ENCODE measurements around the gene UBAP1L. TPM values are rescaled to one million over a fixed set of nuclear protein-coding genes. Genes with fewer than 3 reads are reported as not detected.
"Not testable (repeated sequence)": the region's sequence is repeated elsewhere in the genome, so short reads cannot be mapped to it uniquely, and the experiment has no call there.

The UBAP1L gene
- total RNA-seq, 6 experiments from 2014 or later: 0.43 to 1.4 (median 0.64) TPM

DNA sequence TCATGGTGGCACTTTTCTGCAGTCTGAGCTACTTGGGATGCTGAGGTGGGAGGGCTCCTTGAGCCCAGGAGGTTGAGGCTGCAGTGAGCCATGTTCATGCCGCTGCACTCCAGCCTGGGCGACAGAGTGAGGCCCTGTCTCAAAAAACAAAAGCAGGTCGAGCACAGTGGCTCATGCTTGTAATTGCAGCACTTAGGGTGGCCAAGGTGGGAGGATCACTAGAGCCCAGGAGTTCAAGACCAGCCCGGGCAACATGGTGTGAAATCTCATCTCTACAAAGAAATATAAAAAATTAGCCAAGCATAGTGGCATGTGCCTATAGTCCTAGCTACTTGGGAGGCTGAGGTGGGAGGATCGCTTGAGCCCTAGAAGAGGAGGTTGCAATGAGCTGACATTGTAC is 10.0 kb downstream of the UBAP1L start:
- no peak overlapping the region for H3K4me3 Mint-ChIP-seq
- H3K27me3 Mint-ChIP-seq (ENCODE audit: insufficient read depth): no peaks in the 10 kb centered on the region; the same call in 1 of the 2 replicates
- TF ChIP-seq, protein P1, sequence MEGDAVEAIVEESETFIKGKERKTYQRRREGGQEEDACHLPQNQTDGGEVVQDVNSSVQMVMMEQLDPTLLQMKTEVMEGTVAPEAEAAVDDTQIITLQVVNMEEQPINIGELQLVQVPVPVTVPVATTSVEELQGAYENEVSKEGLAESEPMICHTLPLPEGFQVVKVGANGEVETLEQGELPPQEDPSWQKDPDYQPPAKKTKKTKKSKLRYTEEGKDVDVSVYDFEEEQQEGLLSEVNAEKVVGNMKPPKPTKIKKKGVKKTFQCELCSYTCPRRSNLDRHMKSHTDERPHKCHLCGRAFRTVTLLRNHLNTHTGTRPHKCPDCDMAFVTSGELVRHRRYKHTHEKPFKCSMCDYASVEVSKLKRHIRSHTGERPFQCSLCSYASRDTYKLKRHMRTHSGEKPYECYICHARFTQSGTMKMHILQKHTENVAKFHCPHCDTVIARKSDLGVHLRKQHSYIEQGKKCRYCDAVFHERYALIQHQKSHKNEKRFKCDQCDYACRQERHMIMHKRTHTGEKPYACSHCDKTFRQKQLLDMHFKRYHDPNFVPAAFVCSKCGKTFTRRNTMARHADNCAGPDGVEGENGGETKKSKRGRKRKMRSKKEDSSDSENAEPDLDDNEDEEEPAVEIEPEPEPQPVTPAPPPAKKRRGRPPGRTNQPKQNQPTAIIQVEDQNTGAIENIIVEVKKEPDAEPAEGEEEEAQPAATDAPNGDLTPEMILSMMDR (IDR thresholded peaks at IDR 0.05): no peak
- H3K9me3 Mint-ChIP-seq: no peaks in the 10 kb centered on the region
- no peak overlapping the region for H3K27ac Mint-ChIP-seq
- peaks cover 6% of the 10 kb centered on the region for H3K36me3 Mint-ChIP-seq (ENCODE audit: low read depth)
- no peaks in the 10 kb centered on the region for H3K4me1 Mint-ChIP-seq (ENCODE audit: low read depth)
- DNase-seq: no peak

- H3K9me3 Mint-ChIP-seq: no peaks in the 10 kb centered on the region
- no peak for DNase-seq
- no peak overlapping the region for H3K27ac Mint-ChIP-seq
- H3K27me3 Mint-ChIP-seq (ENCODE audit: insufficient read depth): no peaks in the 10 kb centered on the region; the same call in 1 of the 2 replicates
- H3K4me3 Mint-ChIP-seq: no peak overlapping the region
- TF ChIP-seq, protein P1 (IDR thresholded peaks at IDR 0.05): no peak
- no peaks in the 10 kb centered on the region for H3K4me1 Mint-ChIP-seq (ENCODE audit: low read depth)
- peaks cover 19% of the 10 kb centered on the region for H3K36me3 Mint-ChIP-seq (ENCODE audit: low read depth)
Observed at GRCh38 chr15:65102912-65103311, 12.1 kb downstream of the UBAP1L start.

GRCh38 chr15:65101891-65102708 is 12.9 kb downstream of the UBAP1L start:
- peaks cover 19% of the 10 kb centered on the region for H3K36me3 Mint-ChIP-seq (ENCODE audit: low read depth)
- no peak overlapping the region for H3K27ac Mint-ChIP-seq
- H3K27me3 Mint-ChIP-seq (ENCODE audit: insufficient read depth): no peaks in the 10 kb centered on the region; the same call in 1 of the 2 replicates
- DNase-seq: no peak
- H3K4me1 Mint-ChIP-seq (ENCODE audit: low read depth): no peaks in the 10 kb centered on the region
- H3K4me3 Mint-ChIP-seq: no peak overlapping the region
- TF ChIP-seq, protein P1 (IDR thresholded peaks at IDR 0.05): peak; percentile 22
- no peaks in the 10 kb centered on the region for H3K9me3 Mint-ChIP-seq

DNA sequence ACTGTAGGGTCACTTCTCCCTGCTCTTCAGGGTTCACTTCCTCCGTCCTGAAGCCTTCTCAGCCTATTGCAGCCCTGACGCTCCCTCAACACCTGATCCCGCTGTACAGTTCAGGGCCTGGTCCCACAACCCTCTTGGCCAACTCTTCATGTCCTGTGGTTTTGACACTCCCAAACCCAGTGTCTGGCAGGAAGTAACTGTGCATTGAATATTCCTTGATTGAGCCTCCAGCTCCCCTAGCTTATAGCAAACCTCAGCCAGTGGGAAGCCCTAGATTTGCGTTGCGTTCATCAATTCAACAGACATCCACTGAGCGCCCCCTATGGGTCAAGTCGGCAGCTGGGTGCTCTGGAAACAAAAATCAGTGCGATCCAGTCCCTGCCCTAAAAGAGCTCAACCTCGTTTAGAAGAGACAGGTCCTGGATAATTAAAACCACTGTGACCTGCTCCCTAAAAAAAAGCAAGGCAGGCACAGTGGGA is 13.5 kb downstream of the UBAP1L start:
- H3K36me3 Mint-ChIP-seq (ENCODE audit: low read depth): peaks cover 19% of the 10 kb centered on the region
- no peak overlapping the region for H3K4me3 Mint-ChIP-seq
- H3K27me3 Mint-ChIP-seq (ENCODE audit: insufficient read depth): no peaks in the 10 kb centered on the region; the same call in 1 of the 2 replicates
- H3K4me1 Mint-ChIP-seq (ENCODE audit: low read depth): no peaks in the 10 kb centered on the region
- peak; percentile 36 for DNase-seq
- H3K9me3 Mint-ChIP-seq: no peaks in the 10 kb centered on the region
- TF ChIP-seq, protein P1 (IDR thresholded peaks at IDR 0.05): peak; percentile 87
- no peak overlapping the region for H3K27ac Mint-ChIP-seq

GRCh38 chr15:65100442-65100841 is 14.6 kb downstream of the UBAP1L start:
- TF ChIP-seq, protein P1 (IDR thresholded peaks at IDR 0.05): no peak
- Mint-ChIP-seq H3K9me3 (no peaks in the 10 kb centered on the region), H3K4me1 (ENCODE audit: low read depth) (no peaks in the 10 kb centered on the region), H3K27ac (no peak overlapping the region), H3K4me3 (no peak overlapping the region), H3K27me3 (ENCODE audit: insufficient read depth) (no peaks in the 10 kb centered on the region; the same call in 1 of the 2 replicates), H3K36me3 (ENCODE audit: low read depth) (peaks cover 19% of the 10 kb centered on the region)
- DNase-seq: no peak

DNA sequence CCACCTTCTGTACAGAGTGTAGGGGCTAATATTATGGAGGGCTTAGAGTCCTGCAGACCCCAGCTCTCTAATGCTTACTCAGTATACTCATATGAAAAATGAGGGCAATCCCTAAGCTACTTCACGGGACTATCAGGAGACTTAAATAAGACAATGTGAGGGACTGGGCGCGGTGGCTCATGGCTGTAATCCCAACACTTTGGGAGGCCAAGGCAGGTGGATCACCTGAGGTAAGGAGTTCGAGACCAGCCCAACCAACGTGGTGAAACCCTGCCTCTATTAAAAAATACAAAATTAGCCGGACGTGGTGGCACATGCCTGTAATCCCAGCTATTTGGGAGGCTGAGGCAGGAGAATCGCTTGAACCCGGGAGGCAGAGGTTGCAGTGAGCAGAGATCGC is 15.2 kb downstream of the UBAP1L start:
- H3K36me3 Mint-ChIP-seq (ENCODE audit: low read depth): peaks cover 19% of the 10 kb centered on the region
- H3K27me3 Mint-ChIP-seq (ENCODE audit: insufficient read depth); H3K27ac Mint-ChIP-seq; H3K4me1 Mint-ChIP-seq (ENCODE audit: low read depth); H3K4me3 Mint-ChIP-seq; H3K9me3 Mint-ChIP-seq; DNase-seq: not testable (repeated sequence)
